Right lobe of liver (tissue), 4 donors: ENCODE measurements around the gene SDR9C7.

Experiments
- CTCF ChIP-seq, 4 donors: fragments of 200-600 bp in 3 of 4; fragments of 450-650 bp in 1 of 4; IDR thresholded peaks; one replicate each; pipeline versions ENCODE4 v1.5.1 to v1.8.0; 2016 to 2022; ENCODE audit warnings: antibody characterized with exemption in 4 of 4, mild to moderate bottlenecking in 2 of 4
- POLR2A ChIP-seq: fragments of 450-650 bp; IDR thresholded peaks from one replicate; pipeline ENCODE4 v1.6.1; 2017; ENCODE audit warnings: antibody characterized with exemption, mild to moderate bottlenecking
- donor health status: DM: no; HTN: no; CAD: no.
- donor health status: DM: no; HTN: no; CAD: no.
- donor health status: DM: no; HTN: yes; CAD: no.

GRCh38 chr12:56922031-56922430, 12.2 kb downstream of the SDR9C7 start:
- TF ChIP-seq CTCF (IDR thresholded peaks at IDR 0.05) (no peak), POLR2A (no peak)
